Measurements from ENCODE around the gene MYO5C.

Gene MYO5C

GRCh38 chr15:52295421-52296001, at the start of gene MYO5C:
MYO5C (minus strand) TSS chr15:52295804; CDS start chr15:52295636, 168 bp downstream.
- DNase-seq (ENCODE audit: low read depth, low spot score): no peak

GRCh38 chr15:52344592-52344991, 49.0 kb upstream of the MYO5C start:
- DNase-seq (ENCODE audit: low read depth, low spot score): no peak

GRCh38 chr15:52343831-52344230, 48.2 kb upstream of the MYO5C start:
- DNase-seq (ENCODE audit: low read depth, low spot score): no peak

- no peak for DNase-seq (ENCODE audit: low read depth, low spot score)
Observed at GRCh38 chr15:52340093-52340492, 44.5 kb upstream of the MYO5C start.

GRCh38 chr15:52338891-52339290, 43.3 kb upstream of the MYO5C start:
- no peak for DNase-seq (ENCODE audit: low read depth, low spot score)

- no peak for DNase-seq (ENCODE audit: low read depth, low spot score)
Observed at GRCh38 chr15:52338058-52338457, 42.5 kb upstream of the MYO5C start.

GRCh38 chr15:52337198-52337853, 41.7 kb upstream of the MYO5C start:
- DNase-seq (ENCODE audit: low read depth, low spot score): no peak

- no peak for DNase-seq (ENCODE audit: low read depth, low spot score)
Observed at GRCh38 chr15:52336529-52336928, 40.9 kb upstream of the MYO5C start.

GRCh38 chr15:52334491-52335160, 39.0 kb upstream of the MYO5C start:
- DNase-seq (ENCODE audit: low read depth, low spot score): no peak

- DNase-seq (ENCODE audit: low read depth, low spot score): no peak
Observed at GRCh38 chr15:52331490-52332240, 36.1 kb upstream of the MYO5C start.

GRCh38 chr15:52329987-52330386, 34.4 kb upstream of the MYO5C start:
- no peak for DNase-seq (ENCODE audit: low read depth, low spot score)

GRCh38 chr15:52329150-52329549, 33.5 kb upstream of the MYO5C start:
- no peak for DNase-seq (ENCODE audit: low read depth, low spot score)

- no peak for DNase-seq (ENCODE audit: low read depth, low spot score)
Observed at GRCh38 chr15:52328680-52329079, 33.1 kb upstream of the MYO5C start.

- DNase-seq (ENCODE audit: low read depth, low spot score): no peak
Observed at GRCh38 chr15:52326756-52327155, 31.2 kb upstream of the MYO5C start.

GRCh38 chr15:52324109-52324508, 28.5 kb upstream of the MYO5C start:
- no peak for DNase-seq (ENCODE audit: low read depth, low spot score)

- no peak for DNase-seq (ENCODE audit: low read depth, low spot score)
Observed at GRCh38 chr15:52318729-52319500, 23.3 kb upstream of the MYO5C start.

- DNase-seq (ENCODE audit: low read depth, low spot score): no peak
Observed at GRCh38 chr15:52317688-52318087, 22.1 kb upstream of the MYO5C start.

- DNase-seq (ENCODE audit: low read depth, low spot score): no peak
Observed at GRCh38 chr15:52317022-52317421, 21.4 kb upstream of the MYO5C start.

- no peak for DNase-seq (ENCODE audit: low read depth, low spot score)
Observed at GRCh38 chr15:52309154-52309548, 13.5 kb upstream of the MYO5C start.

- DNase-seq (ENCODE audit: low read depth, low spot score): no peak
Observed at GRCh38 chr15:52308446-52309153, 13.0 kb upstream of the MYO5C start.

GRCh38 chr15:52307847-52308246, 12.2 kb upstream of the MYO5C start:
- DNase-seq (ENCODE audit: low read depth, low spot score): no peak
